ENCODE measurements around the gene GFM2.

- TF ChIP-seq YY1 (IDR thresholded peaks at IDR 0.05; ENCODE audit: low read depth, low read length) (no peak), SUZ12 (IDR thresholded peaks at IDR 0.05; ENCODE audit: low read length) (no peak), SP1 (IDR thresholded peaks at IDR 0.05; ENCODE audit: low read depth, low read length) (no peak), TAF1 (IDR thresholded peaks at IDR 0.05; ENCODE audit: low read depth, low read length) (no peak), ASH2L (IDR thresholded peaks at IDR 0.05; ENCODE audit: low read length) (no peak), POLR2A (IDR thresholded peaks at IDR 0.05; ENCODE audit: control extremely low read depth in 1 of 2, low read depth in 2 of 2, low read length in 2 of 2) (no peak), GTF2F1 (IDR thresholded peaks at IDR 0.05; ENCODE audit: borderline replicate concordance, low read depth, low read length) (no peak)
- TF ChIP-seq, protein P1, sequence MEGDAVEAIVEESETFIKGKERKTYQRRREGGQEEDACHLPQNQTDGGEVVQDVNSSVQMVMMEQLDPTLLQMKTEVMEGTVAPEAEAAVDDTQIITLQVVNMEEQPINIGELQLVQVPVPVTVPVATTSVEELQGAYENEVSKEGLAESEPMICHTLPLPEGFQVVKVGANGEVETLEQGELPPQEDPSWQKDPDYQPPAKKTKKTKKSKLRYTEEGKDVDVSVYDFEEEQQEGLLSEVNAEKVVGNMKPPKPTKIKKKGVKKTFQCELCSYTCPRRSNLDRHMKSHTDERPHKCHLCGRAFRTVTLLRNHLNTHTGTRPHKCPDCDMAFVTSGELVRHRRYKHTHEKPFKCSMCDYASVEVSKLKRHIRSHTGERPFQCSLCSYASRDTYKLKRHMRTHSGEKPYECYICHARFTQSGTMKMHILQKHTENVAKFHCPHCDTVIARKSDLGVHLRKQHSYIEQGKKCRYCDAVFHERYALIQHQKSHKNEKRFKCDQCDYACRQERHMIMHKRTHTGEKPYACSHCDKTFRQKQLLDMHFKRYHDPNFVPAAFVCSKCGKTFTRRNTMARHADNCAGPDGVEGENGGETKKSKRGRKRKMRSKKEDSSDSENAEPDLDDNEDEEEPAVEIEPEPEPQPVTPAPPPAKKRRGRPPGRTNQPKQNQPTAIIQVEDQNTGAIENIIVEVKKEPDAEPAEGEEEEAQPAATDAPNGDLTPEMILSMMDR (IDR thresholded peaks at IDR 0.05; ENCODE audit: control extremely low read depth in 1 of 3, insufficient read depth in 1 of 3, low read depth in 1 of 3, low read length in 3 of 3): no peak
Measured at GRCh38 chr5:74738406-74738805, 28.5 kb downstream of the GFM2 start.
